Spleen (tissue), 7 donors: ENCODE measurements around the gene IQCE.

ENCODE experiments used
- POLR2A ChIP-seq, 3 donors: fragments of 450-650 bp; IDR thresholded peaks; one replicate each; pipeline ENCODE4 v1.5.1; 2017; ENCODE audit warnings: antibody characterized with exemption in 3 of 3, mild to moderate bottlenecking in 1 of 3
- POLR2AphosphoS5 ChIP-seq, 3 donors: sonication (generic); formaldehyde crosslinking; IDR thresholded peaks; one replicate each; pipeline ENCODE4 v1.5.1; 2017; ENCODE audit warnings: antibody characterized with exemption in 3 of 3
- TF ChIP-seq, protein P1 (sequence below), 11 experiments: fragments of 200-600 bp in 7 of 11; fragments of 450-650 bp in 4 of 11; sonication (generic) in 4 of 11; IDR thresholded peaks in 8 of 11; conservative IDR thresholded peaks in 3 of 11; 1 replicate in 7 of 11; 2 replicates in 4 of 11; pipeline versions ENCODE4 v1.4.0 to v1.8.0; 2016 to 2021; ENCODE audit warnings: antibody characterized with exemption in 11 of 11, inconsistent platforms in 4 of 11, mild to moderate bottlenecking in 1 of 11
- donor health status: DM: no; HTN: no; CAD: no; lungs with moderate emphysema.
- donor health status: DM: no; HTN: no; CAD: no.
- donor health status: DM: no; HTN: no; CAD: no.

DNA sequence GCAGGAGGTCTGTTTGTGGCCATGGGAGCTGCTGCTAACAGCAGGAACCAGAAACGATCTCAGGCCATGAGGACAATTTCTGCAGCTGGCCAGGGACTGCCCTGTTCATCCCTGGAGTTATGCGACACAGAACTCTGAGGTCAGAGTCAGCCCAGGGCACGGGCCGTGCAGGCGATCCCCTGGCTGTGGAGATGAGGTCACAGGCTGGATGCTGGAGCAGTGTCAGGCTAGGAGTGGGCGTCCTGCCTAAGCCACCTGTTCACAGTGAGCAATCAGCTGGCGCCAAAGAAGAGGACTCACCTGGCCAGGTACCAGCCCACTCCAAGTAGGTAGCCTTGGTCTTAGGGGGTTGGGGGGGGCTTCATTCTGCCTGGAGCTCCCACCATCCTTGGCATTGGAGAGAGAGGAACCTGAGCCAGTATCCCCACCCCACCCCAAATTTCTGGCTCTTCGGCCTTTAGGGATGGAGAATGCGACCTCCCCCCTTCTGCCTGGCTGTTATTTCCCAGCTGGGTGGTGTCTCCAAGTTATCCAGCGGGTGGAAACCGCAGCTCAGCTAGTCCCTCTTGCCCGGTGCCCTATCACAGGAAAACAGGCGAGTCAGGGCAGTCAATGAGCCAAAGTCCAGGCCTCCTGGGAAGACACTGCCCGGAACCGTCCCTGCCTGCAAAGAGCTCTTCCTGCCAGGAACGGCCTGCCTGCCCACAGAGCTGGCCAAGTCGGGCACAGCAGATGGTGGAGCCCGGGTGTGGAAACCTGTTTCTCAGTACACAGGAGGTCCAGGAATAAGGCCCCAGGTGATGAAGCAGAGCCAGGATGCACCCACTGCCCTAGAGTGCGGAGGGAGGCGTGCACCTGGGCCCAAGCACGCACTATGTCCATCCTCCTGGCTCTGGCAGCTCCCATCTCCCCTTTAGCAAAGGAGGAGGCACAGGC lies 71.2 kb downstream of the IQCE start:
- TF ChIP-seq, protein P1, sequence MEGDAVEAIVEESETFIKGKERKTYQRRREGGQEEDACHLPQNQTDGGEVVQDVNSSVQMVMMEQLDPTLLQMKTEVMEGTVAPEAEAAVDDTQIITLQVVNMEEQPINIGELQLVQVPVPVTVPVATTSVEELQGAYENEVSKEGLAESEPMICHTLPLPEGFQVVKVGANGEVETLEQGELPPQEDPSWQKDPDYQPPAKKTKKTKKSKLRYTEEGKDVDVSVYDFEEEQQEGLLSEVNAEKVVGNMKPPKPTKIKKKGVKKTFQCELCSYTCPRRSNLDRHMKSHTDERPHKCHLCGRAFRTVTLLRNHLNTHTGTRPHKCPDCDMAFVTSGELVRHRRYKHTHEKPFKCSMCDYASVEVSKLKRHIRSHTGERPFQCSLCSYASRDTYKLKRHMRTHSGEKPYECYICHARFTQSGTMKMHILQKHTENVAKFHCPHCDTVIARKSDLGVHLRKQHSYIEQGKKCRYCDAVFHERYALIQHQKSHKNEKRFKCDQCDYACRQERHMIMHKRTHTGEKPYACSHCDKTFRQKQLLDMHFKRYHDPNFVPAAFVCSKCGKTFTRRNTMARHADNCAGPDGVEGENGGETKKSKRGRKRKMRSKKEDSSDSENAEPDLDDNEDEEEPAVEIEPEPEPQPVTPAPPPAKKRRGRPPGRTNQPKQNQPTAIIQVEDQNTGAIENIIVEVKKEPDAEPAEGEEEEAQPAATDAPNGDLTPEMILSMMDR (IDR thresholded peaks at IDR 0.05 in 8 of 11, conservative IDR thresholded peaks at IDR 0.05 in 3 of 11), result no peak
- TF ChIP-seq POLR2AphosphoS5 (IDR thresholded peaks at IDR 0.05) (peak; percentile 37 to 69 (median 62)), POLR2A (IDR thresholded peaks at IDR 0.05) (no peak)
